WTC11 (cell line): ENCODE measurements around the gene KCTD16. TPM values are rescaled to one million over a fixed set of nuclear protein-coding genes. Genes with fewer than 3 reads are reported as not detected.

Experiments
- ATAC-seq: fragments of 200-7000 bp; cut with Tn5 transposase; 2 replicates; pipeline ENCODE4 v1.10.0; 2021; ENCODE audit warnings: mild to moderate bottlenecking, moderate library complexity
- CTCF ChIA-PET: fragments of 300-600 bp; sonication (Branson Sonifier 250); formaldehyde crosslinking; loops from one replicate; lab custom pipeline; 2021; ENCODE audit warnings: antibody characterized with exemption; lab: Charles Lee
- POLR2A ChIA-PET: fragments of 350-600 bp; sonication (Branson Sonifier 250); formaldehyde crosslinking; loops from one replicate; lab custom pipeline; 2021; ENCODE audit warnings: antibody characterized with exemption; lab: Charles Lee
- DNase-seq: peaks from one replicate; pipeline ENCODE4 v3.0.0; 2021; ENCODE audit warnings: low spot score
- H3K27ac Mint-ChIP-seq: 2 replicates; pipeline ENCODE4 v1.8.0; 2021; ENCODE audit warnings: mixed read lengths
- H3K27me3 Mint-ChIP-seq: 2 replicates; pipeline ENCODE4 v1.8.0; 2021; ENCODE audit warnings: low read depth, mild to moderate bottlenecking, moderate library complexity, mixed read lengths
- H3K36me3 Mint-ChIP-seq: 2 replicates; pipeline ENCODE4 v1.8.0; 2021; ENCODE audit warnings: mixed read lengths
- H3K4me1 Mint-ChIP-seq: 2 replicates; pipeline ENCODE4 v1.8.0; 2022; ENCODE audit warnings: mixed read lengths
- H3K4me3 Mint-ChIP-seq: 2 replicates; pipeline ENCODE4 v1.8.0; 2021; ENCODE audit warnings: mild to moderate bottlenecking, moderate library complexity, mixed read lengths
- H3K9me3 Mint-ChIP-seq: 2 replicates; pipeline ENCODE4 v1.8.0; 2021; ENCODE audit warnings: mixed read lengths
- AFF4 ChIP-seq: sonication (generic); formaldehyde crosslinking; IDR thresholded peaks from 2 replicates; pipeline ENCODE4 v1.8.1; 2023; ENCODE audit warnings: mild to moderate bottlenecking, missing genetic modification reagents, borderline replicate concordance
- ATF6 ChIP-seq: sonication (generic); formaldehyde crosslinking; IDR thresholded peaks from 2 replicates; pipeline ENCODE4 v1.8.1; 2023; ENCODE audit warnings: mild to moderate bottlenecking, missing genetic modification reagents
- CTCF ChIP-seq: fragments of 200-600 bp; IDR thresholded peaks from 2 replicates; pipeline ENCODE4 v1.8.0; 2022; ENCODE audit warnings: antibody characterized with exemption
- E2F1 ChIP-seq: sonication (generic); formaldehyde crosslinking; IDR thresholded peaks from 2 replicates; pipeline ENCODE4 v1.8.0; 2022; ENCODE audit warnings: mild to moderate bottlenecking, missing genetic modification reagents
- FOXK1 ChIP-seq: sonication (generic); formaldehyde crosslinking; IDR thresholded peaks from 2 replicates; pipeline ENCODE4 v1.8.0; 2022; ENCODE audit warnings: mild to moderate bottlenecking, moderate library complexity, missing genetic modification reagents
- FOXP1 ChIP-seq: sonication (generic); formaldehyde crosslinking; IDR thresholded peaks from 2 replicates; pipeline ENCODE4 v1.8.0; 2022; ENCODE audit warnings: missing genetic modification reagents, mild to moderate bottlenecking, moderate library complexity, borderline replicate concordance
- MLX ChIP-seq: sonication (generic); formaldehyde crosslinking; IDR thresholded peaks from 2 replicates; pipeline ENCODE4 v1.8.1; 2023; ENCODE audit warnings: mild to moderate bottlenecking, missing genetic modification reagents, moderate library complexity
- NR3C1 ChIP-seq: sonication (generic); formaldehyde crosslinking; conservative IDR thresholded peaks from 2 replicates; pipeline ENCODE4 v1.8.1; 2023; ENCODE audit warnings: low read depth, mild to moderate bottlenecking, missing genetic modification reagents
- USF2 ChIP-seq: sonication (generic); formaldehyde crosslinking; IDR thresholded peaks from 2 replicates; pipeline ENCODE4 v1.8.1; 2023; ENCODE audit warnings: mild to moderate bottlenecking, missing genetic modification reagents, moderate library complexity
- ZNF219 ChIP-seq: sonication (generic); formaldehyde crosslinking; IDR thresholded peaks from 2 replicates; pipeline ENCODE4 v1.8.0; 2023; ENCODE audit warnings: missing genetic modification reagents, mild to moderate bottlenecking, borderline replicate concordance
- ZNF396 ChIP-seq: fragments of 250-450 bp; sonication (Bioruptor Pico); IDR thresholded peaks from 2 replicates; pipeline ENCODE4 v1.8.0; 2021; ENCODE audit warnings: mild to moderate bottlenecking, moderate library complexity, borderline replicate concordance
- ZNF425 ChIP-seq: fragments of 250-450 bp; sonication (Bioruptor Pico); conservative IDR thresholded peaks from 2 replicates; pipeline ENCODE4 v1.9.0; 2021; ENCODE audit warnings: mild to moderate bottlenecking
- total RNA-seq: library from RNA; stranded (reverse); gene quantifications from 3 replicates; pipeline ENCODE4 v1.2.3, GENCODE V29; 2021

KCTD16 gene
- total RNA-seq, 1 experiment from 2014 or later: 0.20 TPM

- ChIA-PET CTCF (no interaction called here), POLR2A (no interaction called here)
- Mint-ChIP-seq H3K27ac (no peak overlapping the region), H3K4me1 (no peaks in the 10 kb centered on the region), H3K9me3 (peaks cover 19% of the 10 kb centered on the region), H3K4me3 (no peak overlapping the region), H3K36me3 (no peaks in the 10 kb centered on the region), H3K27me3 (no peaks in the 10 kb centered on the region; the same call in 1 of the 2 replicates)
- DNase-seq (no peak), ATAC-seq (no peak)
- no peak for TF ChIP-seq ATF6 (CRISPR knock-in tag)
Measured at GRCh38 chr5:144276034-144276822, 105.6 kb downstream of the KCTD16 start.

- no peak for ATAC-seq
- Mint-ChIP-seq H3K4me1 (peaks cover 26% of the 10 kb centered on the region), H3K9me3 (peaks cover 10% of the 10 kb centered on the region), H3K4me3 (no peak overlapping the region)
- ChIA-PET POLR2A (no interaction called here), CTCF (no interaction called here)
- TF ChIP-seq MLX (CRISPR knock-in tag) (no peak), CTCF (no peak), ATF6 (CRISPR knock-in tag) (no peak), ZNF425 (no peak), FOXK1 (CRISPR knock-in tag) (no peak), ZNF396 (CRISPR knock-in tag) (no peak), AFF4 (CRISPR knock-in tag) (no peak), FOXP1 (no peak), USF2 (CRISPR knock-in tag) (no peak), NR3C1 (CRISPR knock-in tag) (no peak), ZNF219 (CRISPR knock-in tag) (no peak), E2F1 (no peak)
- TF ChIP-seq, all 79 proteins: peak for 0
- Mint-ChIP-seq H3K36me3 (no peaks in the 10 kb centered on the region), H3K27me3 (no peaks in the 10 kb centered on the region), H3K27ac (no peak overlapping the region)
- DNase-seq: no peak
Measured at GRCh38 chr5:144281784-144282183, 111.1 kb downstream of the KCTD16 start.
